ENCODE results near the gene HPCAL4. TPM values are rescaled to one million over a fixed set of nuclear protein-coding genes. Genes with fewer than 3 reads are reported as not detected.

Gene HPCAL4
- total RNA-seq, 1 donor from 2014 or later = 0.84 TPM

DNA sequence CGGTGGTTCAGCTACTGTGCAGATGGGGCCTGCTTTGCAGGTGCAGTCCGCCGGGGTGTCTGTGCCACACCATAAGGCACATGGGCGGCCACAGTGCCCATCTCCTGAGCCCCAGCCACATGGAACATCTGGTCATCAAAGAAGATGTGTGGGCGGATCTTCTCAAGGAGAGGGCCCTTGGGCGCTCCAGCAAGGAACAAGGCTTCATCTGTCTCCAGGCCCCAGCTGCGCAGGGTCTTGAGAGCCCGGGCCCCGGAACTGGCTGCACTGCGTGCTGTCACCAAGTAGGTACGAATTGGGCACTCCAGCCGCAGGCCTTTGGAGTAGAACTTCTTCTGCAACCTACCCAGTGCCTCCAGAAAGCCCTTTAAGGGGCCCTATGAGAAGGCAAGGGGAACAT, 32.1 kb downstream of the HPCAL4 start:
- DNase-seq (ENCODE audit: low read depth) = no peak
- peaks cover 17% of the 10 kb centered on the region for H3K27me3 ChIP-seq (ENCODE audit: control insufficient read depth, insufficient read depth, low read length)
- H3K36me3 ChIP-seq (ENCODE audit: control insufficient read depth, insufficient read depth, low read length) = no peaks in the 10 kb centered on the region
- TF ChIP-seq, protein P1, sequence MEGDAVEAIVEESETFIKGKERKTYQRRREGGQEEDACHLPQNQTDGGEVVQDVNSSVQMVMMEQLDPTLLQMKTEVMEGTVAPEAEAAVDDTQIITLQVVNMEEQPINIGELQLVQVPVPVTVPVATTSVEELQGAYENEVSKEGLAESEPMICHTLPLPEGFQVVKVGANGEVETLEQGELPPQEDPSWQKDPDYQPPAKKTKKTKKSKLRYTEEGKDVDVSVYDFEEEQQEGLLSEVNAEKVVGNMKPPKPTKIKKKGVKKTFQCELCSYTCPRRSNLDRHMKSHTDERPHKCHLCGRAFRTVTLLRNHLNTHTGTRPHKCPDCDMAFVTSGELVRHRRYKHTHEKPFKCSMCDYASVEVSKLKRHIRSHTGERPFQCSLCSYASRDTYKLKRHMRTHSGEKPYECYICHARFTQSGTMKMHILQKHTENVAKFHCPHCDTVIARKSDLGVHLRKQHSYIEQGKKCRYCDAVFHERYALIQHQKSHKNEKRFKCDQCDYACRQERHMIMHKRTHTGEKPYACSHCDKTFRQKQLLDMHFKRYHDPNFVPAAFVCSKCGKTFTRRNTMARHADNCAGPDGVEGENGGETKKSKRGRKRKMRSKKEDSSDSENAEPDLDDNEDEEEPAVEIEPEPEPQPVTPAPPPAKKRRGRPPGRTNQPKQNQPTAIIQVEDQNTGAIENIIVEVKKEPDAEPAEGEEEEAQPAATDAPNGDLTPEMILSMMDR (IDR thresholded peaks at IDR 0.05; ENCODE audit: insufficient read depth, low read length, poor library complexity, severe bottlenecking) = no peak
- no peak overlapping the region for H3K4me3 ChIP-seq (ENCODE audit: low read depth, low read length)

DNA sequence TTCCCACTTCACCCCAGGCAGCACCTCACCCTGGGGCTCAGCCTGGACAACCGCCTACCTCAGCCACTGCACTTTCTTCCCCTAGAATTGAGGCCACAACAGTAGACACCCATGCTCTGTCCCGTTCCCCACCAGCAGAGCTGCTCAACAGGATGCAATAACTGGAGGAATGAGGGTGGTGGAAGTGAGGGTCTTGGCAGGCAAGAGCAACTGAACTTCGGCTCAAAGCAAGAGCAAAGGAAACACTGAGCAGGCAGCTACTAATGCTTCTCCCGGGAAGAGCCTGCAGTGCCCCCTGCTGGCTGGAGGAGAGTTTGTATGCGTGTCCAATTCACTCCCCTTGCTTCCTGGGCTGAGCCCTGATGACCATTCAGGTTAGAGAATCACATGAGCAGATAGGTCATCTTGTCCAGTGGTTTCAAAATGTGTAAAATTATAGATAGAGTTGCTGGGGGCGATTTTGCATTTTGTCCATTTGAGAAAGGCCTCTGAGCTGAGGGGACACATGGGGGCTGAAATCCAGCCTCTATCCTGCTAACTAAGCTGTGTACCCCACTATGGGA, 33.2 kb downstream of the HPCAL4 start:
- DNase-seq (ENCODE audit: low read depth) = no peak
- no peak overlapping the region for H3K4me3 ChIP-seq (ENCODE audit: low read depth, low read length)
- TF ChIP-seq, protein P1 (IDR thresholded peaks at IDR 0.05; ENCODE audit: insufficient read depth, low read length, poor library complexity, severe bottlenecking) = peak; percentile 85
- no peaks in the 10 kb centered on the region for H3K36me3 ChIP-seq (ENCODE audit: control insufficient read depth, insufficient read depth, low read length)
- H3K27me3 ChIP-seq (ENCODE audit: control insufficient read depth, insufficient read depth, low read length) = peaks cover 22% of the 10 kb centered on the region

DNA sequence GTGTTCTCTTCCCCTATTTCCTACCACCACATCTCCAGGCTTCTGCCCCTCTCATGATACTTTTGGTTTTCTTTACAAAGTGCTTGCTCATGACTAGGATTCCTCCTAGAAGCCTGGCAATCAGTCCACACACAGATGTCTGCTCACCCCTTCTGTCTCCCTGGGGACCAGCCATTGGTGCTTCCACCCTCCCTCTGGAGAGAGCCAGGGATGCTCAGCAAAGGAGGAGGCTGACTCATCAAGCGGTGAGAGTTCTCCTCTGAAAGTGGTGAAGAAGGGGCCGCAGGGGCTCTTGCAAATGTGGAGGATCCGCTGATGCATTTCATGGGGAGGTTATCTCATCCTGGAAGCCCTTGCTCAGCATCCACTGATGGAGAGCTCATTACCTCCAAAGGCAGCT, 33.8 kb downstream of the HPCAL4 start:
- no peak for DNase-seq (ENCODE audit: low read depth)
- Histone ChIP-seq H3K27me3 (ENCODE audit: control insufficient read depth, insufficient read depth, low read length) (peaks cover 22% of the 10 kb centered on the region), H3K4me3 (ENCODE audit: low read depth, low read length) (no peak overlapping the region), H3K36me3 (ENCODE audit: control insufficient read depth, insufficient read depth, low read length) (no peaks in the 10 kb centered on the region)
- TF ChIP-seq, protein P1 (IDR thresholded peaks at IDR 0.05; ENCODE audit: insufficient read depth, low read length, poor library complexity, severe bottlenecking) = no peak

DNA sequence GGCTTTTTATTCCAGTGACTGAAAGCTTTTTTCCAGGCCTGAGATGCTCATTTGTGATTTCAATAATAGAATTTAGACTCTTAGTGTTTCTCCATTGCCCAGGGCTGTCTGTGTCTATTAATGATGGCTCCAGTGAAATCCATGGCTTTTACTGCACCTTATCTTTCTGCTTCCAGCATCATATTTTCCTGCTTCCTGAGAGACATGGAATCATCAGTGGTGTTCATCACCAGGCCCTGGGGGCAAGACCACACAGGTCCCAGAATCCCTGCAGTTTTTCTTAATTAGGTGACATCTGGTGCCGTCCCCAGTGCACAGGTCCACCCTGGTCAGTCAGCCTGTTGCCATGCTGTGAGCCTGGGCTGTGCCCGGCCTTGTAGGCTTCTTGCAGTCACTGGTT, 34.8 kb downstream of the HPCAL4 start:
- Histone ChIP-seq H3K36me3 (ENCODE audit: control insufficient read depth, insufficient read depth, low read length) (no peaks in the 10 kb centered on the region), H3K4me3 (ENCODE audit: low read depth, low read length) (no peak overlapping the region), H3K27me3 (ENCODE audit: control insufficient read depth, insufficient read depth, low read length) (peaks cover 20% of the 10 kb centered on the region)
- TF ChIP-seq, protein P1 (IDR thresholded peaks at IDR 0.05; ENCODE audit: insufficient read depth, low read length, poor library complexity, severe bottlenecking) = no peak
- no peak for DNase-seq (ENCODE audit: low read depth)

DNA sequence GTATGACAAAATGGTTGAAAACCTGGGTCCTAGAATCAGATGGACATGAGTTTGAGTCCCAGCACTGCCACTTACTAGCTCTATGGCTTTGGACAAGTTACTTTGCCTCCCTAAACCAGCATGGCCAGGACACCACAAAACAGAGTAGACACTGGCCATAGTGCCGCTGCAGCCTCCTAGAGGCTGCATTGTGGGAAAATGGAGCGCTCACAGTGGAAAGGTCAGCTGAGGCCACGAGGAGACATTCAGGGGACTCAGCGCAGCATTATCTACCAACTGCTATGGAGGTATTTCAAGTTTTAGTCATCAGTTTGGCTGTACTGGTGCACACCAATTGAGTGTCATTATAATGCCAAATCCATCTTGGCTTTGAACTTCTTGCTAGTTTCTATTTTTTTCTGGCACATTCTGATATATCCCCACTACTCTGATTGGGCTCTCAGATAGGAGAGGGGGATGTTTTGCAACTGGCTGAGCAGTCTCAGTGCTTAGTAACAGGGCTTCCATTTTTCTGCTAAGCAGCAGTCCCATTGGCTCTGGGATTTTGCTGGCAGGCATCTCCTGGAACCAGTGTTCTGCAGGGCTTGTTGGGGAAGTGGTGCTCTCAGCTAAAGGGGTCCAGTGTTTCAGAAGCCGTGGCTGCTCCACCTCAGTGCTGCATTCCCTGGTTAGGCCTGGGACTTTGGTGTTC, 35.5 kb downstream of the HPCAL4 start:
- no peaks in the 10 kb centered on the region for H3K36me3 ChIP-seq (ENCODE audit: control insufficient read depth, insufficient read depth, low read length)
- DNase-seq (ENCODE audit: low read depth) = no peak
- peaks cover 16% of the 10 kb centered on the region for H3K27me3 ChIP-seq (ENCODE audit: control insufficient read depth, insufficient read depth, low read length)
- no peak overlapping the region for H3K4me3 ChIP-seq (ENCODE audit: low read depth, low read length)
- TF ChIP-seq, protein P1 (IDR thresholded peaks at IDR 0.05; ENCODE audit: insufficient read depth, low read length, poor library complexity, severe bottlenecking) = no peak

DNA sequence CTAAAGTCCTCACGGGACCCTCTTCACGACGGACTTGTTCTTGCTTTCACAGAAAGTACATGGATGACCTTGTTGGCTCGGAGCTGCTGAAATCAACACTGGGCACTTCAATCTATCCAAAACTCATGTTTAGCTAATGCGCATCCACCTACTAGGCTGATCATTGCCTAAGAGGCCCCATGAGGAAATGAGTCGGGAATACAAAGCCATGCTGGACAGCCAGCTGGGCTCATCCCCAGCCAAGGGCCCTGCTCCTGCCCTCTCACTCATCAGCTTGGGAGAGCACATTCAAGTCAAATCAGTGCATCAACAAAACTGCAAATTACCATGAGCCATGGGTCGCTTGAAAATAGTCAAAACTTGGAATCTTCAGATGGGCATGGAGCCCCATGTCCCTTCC, 36.9 kb downstream of the HPCAL4 start:
- Histone ChIP-seq H3K36me3 (ENCODE audit: control insufficient read depth, insufficient read depth, low read length) (no peaks in the 10 kb centered on the region), H3K4me3 (ENCODE audit: low read depth, low read length) (no peak overlapping the region), H3K27me3 (ENCODE audit: control insufficient read depth, insufficient read depth, low read length) (peaks cover 15% of the 10 kb centered on the region)
- DNase-seq (ENCODE audit: low read depth) = no peak
- TF ChIP-seq, protein P1 (IDR thresholded peaks at IDR 0.05; ENCODE audit: insufficient read depth, low read length, poor library complexity, severe bottlenecking) = no peak
